ENCODE results near the gene LUC7L3.
"Not testable (repeated sequence)": the region's sequence is repeated elsewhere in the genome, so short reads cannot be mapped to it uniquely, and the experiment has no call there.

The LUC7L3 gene, protein sequence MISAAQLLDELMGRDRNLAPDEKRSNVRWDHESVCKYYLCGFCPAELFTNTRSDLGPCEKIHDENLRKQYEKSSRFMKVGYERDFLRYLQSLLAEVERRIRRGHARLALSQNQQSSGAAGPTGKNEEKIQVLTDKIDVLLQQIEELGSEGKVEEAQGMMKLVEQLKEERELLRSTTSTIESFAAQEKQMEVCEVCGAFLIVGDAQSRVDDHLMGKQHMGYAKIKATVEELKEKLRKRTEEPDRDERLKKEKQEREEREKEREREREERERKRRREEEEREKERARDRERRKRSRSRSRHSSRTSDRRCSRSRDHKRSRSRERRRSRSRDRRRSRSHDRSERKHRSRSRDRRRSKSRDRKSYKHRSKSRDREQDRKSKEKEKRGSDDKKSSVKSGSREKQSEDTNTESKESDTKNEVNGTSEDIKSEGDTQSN

DNA sequence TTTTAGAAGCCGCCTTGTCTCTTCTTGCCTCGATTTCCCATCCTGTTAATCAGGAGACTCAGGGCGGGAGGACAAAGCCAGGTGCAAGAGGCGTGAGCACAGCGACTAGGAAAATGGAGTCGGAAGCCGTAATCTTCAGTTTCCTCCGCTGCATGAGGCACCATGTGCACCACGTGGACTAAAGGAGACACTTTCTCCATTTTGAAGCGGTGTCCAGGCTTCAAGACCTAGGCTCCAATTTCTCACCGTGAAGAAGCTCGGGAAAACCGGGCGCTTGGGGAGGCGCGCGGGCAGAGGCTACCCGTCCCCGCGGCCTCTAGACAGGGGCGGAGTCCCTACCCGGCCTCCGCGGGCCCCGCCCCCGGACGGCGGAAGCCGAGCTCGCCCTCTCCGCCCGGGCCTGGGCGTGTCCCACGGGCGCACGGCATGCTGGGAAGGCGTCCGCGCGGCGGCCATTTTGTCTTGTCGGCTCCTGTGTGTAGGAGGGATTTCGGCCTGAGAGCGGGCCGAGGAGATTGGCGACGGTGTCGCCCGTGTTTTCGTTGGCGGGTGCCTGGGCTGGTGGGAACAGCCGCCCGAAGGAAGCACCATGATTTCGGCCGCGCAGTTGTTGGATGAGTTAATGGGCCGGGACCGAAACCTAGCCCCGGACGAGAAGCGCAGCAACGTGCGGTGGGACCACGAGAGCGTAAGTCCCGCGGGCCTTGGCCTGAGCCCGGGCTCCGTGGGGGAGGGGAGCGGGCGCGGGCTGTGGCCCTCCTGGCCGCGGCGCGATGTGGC is at the start of gene LUC7L3:
Gene LUC7L3 (plus strand): TSS at position 460 of the 780 bp plus-strand sequence. CDS start 130 bp downstream, at position 590.
- peak; percentile 88 for DNase-seq

- DNase-seq = no peak
These were observed 47.3 kb upstream of the LUC7L3 start for GRCh38 chr17:50672071-50672470.

- no peak for DNase-seq
These were observed 46.4 kb upstream of the LUC7L3 start for GRCh38 chr17:50672831-50673551.

DNA sequence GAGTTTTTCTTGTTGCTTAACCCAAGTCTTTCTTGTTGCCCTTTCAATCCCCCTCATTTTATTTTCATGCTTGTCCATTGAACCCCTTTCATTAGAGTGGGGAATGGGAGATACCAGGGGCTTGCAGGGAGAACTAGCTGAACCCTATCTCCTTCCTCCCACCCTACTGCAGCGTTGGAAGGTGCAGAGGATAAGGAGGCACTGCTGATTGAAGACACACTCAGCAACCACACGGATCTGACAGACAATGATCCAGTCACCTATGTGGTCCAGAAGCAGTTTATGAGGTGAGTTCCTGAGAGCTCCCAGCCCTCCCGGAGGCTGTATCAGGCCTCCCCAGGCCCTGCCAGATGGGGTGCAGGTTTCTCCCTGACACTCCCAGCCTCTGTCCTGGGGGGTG is 44.2 kb upstream of the LUC7L3 start:
- no peak for DNase-seq

DNA sequence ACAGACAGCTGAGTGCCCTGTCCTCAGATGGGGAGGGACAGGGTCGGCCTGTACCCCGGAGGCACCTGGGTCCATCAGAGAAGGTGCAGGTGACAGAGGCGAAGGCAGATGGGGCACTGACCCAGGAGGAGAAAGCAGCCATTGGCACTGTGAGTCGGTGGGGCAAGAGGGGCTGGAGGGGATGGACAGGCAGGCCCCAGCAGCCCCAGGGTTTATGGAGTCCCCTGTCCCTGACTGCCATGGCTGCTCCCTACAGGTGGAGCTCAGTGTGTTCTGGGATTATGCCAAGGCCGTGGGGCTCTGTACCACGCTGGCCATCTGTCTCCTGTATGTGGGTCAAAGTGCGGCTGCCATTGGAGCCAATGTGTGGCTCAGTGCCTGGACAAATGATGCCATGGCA is 43.8 kb upstream of the LUC7L3 start:
- DNase-seq = no peak

DNA sequence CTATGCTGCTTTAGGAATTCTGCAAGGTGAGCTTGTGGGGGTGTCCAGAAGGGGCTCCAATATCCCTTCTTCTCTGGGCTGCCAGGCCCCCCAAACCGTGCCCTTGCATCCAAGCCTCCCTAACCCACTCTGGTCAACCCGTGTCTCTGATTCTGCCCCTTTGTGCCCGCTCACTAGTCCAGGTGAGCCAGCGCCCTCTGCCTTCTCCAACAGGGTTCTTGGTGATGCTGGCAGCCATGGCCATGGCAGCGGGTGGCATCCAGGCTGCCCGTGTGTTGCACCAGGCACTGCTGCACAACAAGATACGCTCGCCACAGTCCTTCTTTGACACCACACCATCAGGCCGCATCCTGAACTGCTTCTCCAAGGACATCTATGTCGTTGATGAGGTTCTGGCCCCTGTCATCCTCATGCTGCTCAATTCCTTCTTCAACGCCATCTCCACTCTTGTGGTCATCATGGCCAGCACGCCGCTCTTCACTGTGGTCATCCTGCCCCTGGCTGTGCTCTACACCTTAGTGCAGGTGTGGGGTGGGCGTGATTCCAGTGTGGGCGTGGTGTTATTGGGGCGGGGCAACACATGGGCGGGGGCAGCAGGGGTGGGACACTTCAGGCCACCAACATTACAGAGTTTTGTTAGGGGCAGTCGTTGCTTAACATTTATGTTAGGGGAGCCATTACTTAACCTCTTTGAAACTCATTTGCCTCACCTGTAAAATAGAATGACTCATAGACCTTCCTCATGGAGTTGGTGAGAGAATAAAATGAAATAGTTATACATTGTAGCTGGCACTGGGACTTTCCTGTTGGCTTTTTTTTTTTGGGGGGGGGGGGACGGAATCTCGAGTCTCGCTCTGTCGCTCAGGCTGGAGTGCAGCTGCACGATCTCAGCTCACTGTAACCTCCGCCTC is 43.1 kb upstream of the LUC7L3 start:
- DNase-seq = no peak

DNA sequence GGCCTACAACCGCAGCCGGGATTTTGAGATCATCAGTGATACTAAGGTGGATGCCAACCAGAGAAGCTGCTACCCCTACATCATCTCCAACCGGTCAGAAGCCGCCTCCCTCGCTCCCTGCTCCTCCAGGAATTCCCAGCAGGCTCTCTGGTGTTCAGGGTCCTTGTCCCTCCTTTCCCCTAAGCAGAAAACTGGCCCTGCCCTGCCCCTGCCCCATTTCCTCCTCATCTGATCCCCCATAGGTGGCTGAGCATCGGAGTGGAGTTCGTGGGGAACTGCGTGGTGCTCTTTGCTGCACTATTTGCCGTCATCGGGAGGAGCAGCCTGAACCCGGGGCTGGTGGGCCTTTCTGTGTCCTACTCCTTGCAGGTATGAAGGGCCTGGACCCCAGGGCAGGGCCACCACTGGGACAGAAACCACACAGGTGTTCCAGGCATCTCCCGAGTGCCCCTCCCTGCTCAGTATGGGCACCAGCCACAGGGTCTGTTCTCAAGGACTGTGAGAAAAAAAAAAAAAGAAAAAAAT is 41.5 kb upstream of the LUC7L3 start:
- no peak for DNase-seq

DNA sequence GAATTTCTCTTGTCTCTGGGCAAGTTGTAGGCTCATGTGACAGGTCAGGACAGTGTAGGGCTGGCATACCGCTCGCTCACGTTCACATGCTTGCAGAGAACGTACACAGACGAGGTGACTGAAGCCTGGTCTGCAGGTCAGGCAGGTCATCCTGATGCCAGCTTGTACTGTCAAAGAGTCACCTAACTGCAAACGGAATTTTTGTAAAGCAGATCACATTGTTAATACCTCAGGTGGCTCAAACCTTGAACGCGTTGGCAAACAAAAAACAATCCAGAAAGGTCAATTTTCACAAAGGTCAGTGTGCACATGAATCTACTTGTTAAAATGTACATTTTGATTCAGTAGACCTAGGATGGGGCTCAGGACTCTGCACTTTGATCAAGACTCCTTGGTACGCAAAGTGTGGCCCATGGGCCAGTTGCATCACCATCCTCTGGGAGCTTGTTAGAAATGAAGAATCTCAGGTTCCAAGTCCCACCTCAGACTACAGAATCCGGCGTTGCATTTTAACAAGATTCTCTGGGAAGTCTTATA is 40.3 kb upstream of the LUC7L3 start:
- no peak for DNase-seq

GRCh38 chr17:50680126-50680525 is 39.3 kb upstream of the LUC7L3 start:
- DNase-seq = no peak

DNA sequence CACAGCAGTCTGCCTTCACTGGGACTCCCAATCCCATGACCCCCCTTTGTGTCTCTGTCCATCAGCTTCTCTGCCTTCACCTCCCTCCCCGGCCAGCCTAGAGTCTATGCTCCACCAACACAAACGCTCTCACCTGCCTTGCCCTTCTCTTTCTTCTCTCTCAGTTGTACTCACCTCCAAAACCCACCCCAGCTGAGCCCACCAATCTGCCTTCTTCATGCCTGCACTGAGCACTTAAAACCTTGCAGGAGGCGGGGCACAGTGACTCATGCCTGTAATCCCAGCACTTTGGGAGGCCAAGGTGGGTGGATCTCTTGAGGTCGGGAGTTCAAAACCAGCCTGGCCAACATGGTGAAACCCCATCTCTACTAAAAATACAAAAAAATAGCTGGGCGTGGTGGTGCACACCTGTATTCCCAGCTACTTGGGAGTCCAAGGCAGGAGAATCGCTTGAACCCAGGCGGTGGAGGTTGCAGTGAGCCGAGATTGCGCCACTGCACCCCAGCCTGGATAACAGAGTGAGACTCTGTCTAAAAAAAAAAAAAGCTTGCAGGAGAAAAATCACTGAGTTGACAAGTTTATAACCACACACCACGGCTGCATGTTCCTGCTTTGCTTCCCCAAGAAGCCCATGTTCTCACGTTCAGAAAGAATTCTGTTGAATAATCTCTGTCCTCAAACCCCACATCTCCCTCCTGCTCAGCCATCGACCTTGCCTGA is 38.7 kb upstream of the LUC7L3 start:
- not testable (repeated sequence) for DNase-seq

DNA sequence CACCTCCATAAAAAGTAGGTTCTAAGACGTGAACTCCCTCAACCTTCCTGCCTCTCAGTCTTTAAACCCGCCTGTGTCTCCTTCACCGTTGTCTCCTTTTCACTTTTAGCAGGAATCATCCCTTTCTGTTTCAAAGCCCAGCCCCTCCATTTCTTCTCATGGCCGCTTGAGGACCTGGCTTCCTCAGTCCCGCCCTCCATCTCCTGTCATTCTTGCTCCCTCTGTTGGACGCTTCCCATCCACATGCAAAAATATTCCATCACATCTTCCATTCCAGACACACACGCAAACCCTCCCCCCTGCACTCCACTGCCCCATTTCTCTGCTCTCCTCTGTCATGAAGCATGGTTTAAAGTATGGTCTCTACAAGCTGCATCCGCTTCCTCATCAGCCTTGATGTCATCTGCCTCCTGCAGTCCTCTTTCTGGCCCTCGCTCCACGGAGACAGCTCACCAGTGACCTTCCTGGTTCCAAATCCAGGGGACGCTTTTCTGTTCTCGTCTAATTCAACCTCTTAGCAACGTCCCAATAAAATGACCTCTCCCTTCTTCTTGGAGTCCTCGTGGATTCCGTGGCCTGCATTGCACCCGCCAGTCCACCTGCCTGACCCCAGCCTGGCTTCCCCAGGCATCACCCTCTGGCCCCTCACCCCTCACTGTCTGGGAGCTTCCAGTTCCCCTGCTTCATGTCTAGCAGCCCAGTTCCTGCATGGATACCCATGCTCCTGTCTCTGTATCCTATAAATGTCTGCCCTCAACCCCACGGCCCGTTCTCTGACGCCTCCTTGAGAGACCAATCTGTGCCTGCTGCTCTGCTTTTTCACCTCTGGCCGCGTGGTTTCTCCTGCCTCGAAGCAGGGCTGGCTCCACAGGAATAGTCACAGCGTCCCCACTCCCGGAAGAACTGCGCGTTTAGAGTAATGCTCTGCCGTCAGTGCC is 37.9 kb upstream of the LUC7L3 start:
- DNase-seq = peak; percentile 56

DNA sequence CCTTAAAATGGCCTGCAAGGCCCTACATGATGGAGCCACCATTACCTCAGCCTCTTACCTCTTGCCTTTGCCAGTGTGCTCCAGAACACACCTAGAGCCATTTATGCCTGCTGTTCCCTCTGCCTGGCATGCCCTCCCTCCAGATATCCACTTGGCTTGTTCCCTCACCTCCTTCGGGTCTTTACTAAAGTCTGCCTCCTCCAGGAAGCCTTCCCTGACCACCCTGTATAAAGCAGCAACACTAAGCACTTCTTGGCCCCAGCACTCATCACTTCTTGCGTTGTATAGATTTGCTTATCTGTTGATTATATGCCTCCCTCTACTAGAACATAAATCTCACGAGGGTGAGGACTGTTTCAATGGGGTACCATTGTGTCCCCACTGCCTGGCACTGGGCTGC is 37.0 kb upstream of the LUC7L3 start:
- DNase-seq = no peak

- no peak for DNase-seq
These were observed 36.5 kb upstream of the LUC7L3 start for GRCh38 chr17:50682938-50683337.

GRCh38 chr17:50683434-50684287 is 35.7 kb upstream of the LUC7L3 start:
- no peak for DNase-seq

DNA sequence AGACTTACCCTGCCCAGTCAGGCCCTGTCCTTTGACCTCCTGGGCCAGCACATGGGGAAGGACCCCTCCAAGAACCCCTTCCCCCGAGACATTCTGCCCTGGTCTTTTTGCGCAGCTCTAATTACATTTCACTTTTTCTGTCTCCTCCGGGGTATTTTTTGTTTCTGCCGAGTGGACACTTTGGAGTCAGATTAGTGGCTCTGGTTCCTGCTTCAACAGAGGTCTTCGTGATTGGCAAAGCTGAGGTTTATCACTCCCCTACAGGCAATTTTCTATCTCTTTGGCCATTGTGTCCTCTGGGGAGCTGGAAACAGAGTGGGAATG is 35.2 kb upstream of the LUC7L3 start:
- DNase-seq = no peak

DNA sequence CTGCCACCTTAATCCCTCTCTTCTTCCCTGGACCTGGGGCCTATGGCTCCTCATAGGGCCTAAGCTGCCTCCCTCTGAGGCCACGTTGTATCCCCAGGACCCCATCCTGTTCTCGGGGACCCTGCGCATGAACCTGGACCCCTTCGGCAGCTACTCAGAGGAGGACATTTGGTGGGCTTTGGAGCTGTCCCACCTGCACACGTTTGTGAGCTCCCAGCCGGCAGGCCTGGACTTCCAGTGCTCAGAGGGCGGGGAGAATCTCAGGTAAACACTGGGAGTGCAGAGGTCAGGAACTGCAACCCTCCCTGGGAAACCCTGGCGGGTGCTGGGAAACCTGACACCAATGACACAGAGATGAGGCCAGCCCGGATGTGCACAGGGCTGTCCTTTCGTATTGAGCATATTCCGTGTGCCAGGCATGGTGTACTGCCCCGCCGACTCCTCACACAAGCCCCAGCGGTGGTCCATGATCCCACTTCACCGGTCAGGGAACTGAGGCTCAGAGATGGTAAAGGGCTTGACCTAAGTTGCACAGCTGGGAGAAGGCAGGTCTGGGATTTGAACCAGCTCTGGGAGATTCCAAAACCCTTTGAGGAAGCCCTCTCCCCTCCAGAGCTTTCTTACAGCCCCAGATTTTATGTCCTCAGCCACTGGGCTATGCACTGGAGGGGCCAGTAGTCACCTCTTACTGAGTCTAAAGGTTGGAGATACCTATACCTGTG is 34.6 kb upstream of the LUC7L3 start:
- no peak for DNase-seq

- DNase-seq = no peak
These were observed 34.1 kb upstream of the LUC7L3 start for GRCh38 chr17:50685334-50685665.

DNA sequence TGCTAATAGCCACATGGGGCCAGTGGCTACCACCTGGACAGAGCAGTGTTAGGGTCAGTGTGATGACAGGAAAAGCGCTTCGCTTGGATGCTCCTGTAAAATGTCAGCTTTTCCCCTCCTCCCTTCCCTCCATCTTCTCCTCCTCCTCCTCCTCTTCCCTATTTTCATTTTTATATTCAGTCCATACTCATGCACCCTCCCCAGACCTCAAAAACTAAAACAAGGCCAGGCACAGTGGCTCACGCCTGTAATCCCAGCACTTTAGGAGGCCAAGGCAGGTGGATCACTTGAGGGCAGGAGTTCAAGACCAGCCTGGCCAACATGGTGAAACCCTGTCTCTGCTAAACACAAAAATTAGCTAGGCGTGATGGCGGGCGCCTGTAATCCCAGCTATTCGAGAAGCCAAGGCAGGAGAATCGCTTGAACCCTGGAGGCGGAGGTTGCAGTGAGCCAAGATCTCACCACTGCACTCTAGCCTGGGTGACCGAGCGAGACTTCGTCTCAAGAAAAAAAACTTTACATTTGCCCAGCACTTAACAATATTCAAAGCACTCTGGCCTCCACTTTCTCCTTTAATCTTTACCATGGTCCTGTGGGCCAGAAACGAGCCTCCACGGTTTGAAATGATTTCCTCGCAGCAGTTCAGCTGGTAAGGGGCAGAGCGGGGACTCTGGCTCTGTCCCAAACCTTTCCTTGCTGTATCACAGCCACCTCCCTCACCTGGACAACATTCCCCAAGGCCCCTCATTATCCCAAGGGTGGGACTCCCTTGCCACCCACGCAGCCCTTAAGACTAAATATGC is 33.5 kb upstream of the LUC7L3 start:
- DNase-seq = no peak
